Cerebellar nuclear complex (tissue), 1 donor: ENCODE measurements around the gene GKAP1.
"Not testable (repeated sequence)": the region's sequence is repeated elsewhere in the genome, so short reads cannot be mapped to it uniquely, and the experiment has no call there.

ENCODE experiments used
- DNase-seq, 2 experiments: peaks; one replicate each; lab custom pipeline; 2025; lab: John Stamatoyannopoulos, UW

The GKAP1 gene

GRCh38 chr9:83728591-83729368 lies 88.8 kb downstream of the GKAP1 start:
- not testable (repeated sequence) for DNase-seq

DNA sequence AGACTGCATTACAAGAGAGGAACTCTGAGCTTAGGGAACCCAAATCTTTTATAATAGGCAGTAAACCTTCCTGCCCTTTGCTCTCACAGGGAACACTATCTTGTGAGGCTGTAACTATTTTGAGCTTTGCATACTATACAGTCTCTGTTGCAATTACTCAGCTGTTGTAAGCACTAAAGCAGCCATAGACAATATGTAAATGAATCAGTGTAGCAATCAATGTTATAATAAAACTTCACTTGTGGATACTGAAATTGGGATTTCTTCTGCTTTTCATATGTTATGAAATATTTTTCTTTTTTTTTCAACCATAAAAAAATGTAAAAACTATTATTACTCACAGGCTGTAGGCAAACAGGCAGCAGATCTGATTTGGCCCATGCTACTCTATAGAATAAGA lies 93.1 kb downstream of the GKAP1 start:
- no peak for DNase-seq

DNA sequence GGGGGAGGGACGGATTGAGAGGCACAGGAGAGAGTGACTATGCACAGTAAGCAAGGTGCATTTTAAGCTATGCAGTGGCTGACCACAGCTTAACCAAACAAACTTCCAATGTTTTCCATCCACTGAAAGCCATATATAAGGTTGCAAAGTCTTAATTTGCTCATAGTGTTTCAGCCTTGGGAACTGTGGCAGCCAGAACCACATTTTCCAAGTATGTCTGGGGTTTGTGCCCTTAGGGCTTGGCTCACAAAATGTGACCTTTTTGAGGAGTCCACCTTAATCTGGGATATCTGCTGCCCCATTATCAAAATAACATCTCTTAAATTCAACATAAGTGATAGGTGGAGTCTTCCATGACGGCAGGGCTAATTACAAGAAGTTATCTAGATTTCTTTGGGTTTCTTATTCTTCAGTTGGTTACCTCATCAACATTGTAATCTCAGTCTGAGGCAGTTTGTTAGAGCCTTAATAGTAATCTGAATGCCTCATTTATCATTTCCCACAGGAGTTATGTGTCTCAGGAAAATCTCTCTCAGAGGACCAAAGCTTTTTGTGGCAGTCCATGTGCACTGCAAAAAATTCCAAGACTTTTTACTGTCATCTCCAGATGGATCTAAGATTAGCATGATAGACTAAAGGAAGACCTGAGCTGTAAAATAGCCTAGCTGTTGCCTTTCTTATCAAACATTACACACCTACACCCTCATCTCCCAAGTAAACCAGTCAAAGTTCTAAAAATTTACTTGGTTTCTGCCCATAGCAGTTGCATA lies 94.7 kb downstream of the GKAP1 start:
- DNase-seq = no peak

GRCh38 chr9:83721509-83721908 lies 96.1 kb downstream of the GKAP1 start:
- no peak for DNase-seq

DNA sequence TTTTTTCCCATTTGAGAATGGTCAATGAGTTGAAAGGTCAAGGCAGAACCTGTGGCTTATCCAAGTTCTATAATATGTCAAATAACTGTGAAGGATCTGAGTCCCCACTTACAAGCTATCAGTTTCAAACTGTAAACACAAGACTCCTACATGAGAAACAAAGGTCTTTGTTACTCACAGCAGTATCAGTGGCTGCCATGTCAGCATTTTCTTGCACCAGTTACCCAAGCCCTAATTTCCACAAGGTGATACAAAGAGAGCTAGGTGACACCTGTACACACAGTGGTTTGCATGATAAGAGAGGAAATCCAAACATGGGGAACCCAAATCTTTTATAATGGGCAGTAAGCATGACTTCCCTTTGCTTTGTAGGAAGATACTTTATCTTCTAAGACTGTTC lies 101.8 kb downstream of the GKAP1 start:
- DNase-seq = no peak

- no peak for DNase-seq
Measured at GRCh38 chr9:83715221-83715620, 102.3 kb downstream of the GKAP1 start.

DNA sequence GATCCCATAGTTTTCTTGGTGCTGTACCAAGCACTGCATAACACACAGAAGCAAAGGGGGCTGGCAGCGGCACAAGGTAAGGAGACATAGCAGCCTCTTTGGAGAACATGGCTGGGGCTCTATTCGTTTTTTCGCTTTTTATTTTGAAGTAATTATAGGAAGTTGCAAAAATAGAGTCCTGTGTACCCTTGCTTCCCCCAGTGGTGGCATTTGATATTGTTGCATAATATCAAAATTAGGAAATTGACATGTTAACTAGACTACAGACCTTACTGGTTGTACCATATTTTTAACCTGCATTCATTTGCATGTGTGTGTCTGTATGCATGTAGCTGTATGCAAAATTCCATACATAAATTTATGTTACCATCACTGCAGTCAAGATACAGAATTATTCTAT lies 103.2 kb downstream of the GKAP1 start:
- DNase-seq = no peak

DNA sequence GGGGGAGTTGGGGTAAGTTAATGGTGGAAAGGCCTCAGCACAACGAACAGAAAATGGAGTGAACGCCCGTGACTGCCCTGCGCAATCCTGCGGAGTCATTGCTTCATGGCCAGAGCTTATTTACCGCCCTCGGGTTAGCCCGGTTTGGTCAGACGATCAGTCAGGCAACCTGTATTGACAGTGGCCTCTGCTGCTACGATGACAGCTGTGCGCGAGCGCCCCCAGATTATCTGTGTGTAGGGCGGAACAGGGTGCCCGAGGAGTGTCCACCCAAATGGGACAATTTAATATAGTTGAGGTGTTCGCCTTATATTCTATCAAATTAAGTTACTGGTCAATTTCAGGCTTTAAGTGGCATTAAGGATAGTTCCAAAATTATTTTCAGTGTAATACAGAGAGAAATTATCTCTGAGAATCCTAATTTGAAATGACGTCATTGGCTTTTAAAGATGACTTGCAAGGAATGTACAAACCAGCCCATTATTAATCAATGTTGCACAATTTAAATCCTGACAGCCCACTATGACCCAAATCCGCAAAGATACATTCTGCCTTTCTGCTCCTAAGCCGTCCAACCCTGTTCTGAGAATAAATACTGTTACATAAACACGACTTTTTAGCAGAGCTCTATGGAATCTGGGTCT lies 108.9 kb downstream of the GKAP1 start:
- peak in 1 of 2 experiments; percentile 28 for DNase-seq

DNA sequence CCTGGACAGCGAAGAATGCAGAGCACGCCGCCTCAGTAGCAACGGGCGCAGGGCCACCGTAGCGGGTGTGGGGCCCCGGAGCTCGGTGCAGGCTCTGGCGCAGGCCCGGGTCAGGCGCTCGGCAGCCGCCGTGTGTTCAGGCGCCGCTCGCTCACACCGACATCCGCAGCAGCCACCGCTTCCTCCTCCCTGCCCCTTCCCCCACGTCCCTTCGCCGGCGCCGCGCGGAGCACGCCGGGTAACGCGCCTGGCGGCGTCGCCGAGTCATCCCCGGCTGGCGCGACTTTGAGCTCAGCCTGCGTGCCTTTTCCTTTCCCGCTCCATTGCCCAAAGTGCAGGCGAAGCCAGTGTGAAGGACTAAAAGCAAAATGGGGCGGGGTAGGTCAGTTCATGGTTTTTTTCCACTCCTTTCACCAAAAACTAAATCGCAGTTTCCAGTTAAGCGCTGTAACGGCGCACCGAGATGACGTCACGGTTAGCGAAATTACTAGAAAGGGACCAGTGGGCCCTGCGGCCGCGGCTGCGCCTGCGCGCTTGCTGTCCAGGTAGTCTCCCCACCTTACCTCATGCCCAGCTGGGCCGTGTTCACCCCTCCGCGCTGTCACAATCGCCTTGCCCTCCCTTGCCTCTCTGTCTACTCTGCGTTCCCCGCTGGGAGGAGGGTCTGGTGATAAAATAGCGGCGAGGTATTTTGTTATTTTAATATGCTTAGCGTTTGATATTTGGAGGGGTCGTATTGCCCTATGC lies 109.6 kb downstream of the GKAP1 start, which contains the start of gene UBQLN1:
UBQLN1 (minus strand) TSS at position 191 of the 747 bp plus-strand sequence. CDS start 279 bp downstream, outside the sequence.
- peak in 1 of 2 experiments; percentile 79 for DNase-seq

GRCh38 chr9:83707518-83707767 lies 110.1 kb downstream of the GKAP1 start:
- no peak for DNase-seq

GRCh38 chr9:83706676-83707517 lies 110.7 kb downstream of the GKAP1 start:
- no peak for DNase-seq

DNA sequence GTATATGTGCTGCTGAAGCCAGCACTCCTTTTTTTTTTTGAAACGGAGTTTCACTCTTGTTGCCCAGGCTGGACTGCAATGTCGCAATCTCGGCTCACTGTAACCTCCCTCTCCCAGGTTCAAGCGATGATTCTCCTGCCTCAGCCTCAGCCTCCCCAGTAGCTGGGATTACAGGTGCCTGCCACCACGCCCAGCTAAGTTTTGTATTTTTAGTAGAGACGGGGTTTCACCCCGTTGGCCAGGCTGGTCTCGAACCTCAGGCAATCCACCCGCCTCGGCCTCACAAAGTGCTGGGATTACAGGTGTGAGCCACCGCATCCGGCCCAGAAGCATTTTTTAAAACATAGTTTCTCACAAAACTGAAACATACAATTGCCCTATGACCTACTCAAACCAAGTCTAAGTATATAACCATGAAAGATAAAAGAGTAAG lies 112.3 kb downstream of the GKAP1 start:
- DNase-seq = not testable (repeated sequence)

DNA sequence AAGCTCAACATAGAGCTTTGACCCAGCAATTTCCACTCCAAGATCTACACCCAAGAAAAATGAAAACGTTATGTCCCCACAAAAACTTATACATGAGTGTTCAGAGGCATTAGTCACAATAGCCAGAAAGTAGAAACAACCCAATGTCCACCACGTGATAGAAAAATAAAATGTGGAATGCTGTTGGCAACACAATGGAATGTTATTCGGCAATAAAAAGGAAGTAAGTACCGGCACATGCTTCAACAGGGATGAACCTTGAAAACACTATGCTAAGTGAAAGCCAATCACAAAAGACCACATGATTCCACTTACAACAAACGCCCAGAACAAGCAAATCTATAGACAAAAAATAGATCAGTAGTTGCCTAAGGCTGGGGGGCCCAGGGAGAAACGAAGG lies 115.8 kb downstream of the GKAP1 start:
- no peak for DNase-seq

- no peak for DNase-seq
Measured at GRCh38 chr9:83701286-83701685, 116.3 kb downstream of the GKAP1 start.

GRCh38 chr9:83699615-83700014 lies 118.0 kb downstream of the GKAP1 start:
- DNase-seq = no peak

DNA sequence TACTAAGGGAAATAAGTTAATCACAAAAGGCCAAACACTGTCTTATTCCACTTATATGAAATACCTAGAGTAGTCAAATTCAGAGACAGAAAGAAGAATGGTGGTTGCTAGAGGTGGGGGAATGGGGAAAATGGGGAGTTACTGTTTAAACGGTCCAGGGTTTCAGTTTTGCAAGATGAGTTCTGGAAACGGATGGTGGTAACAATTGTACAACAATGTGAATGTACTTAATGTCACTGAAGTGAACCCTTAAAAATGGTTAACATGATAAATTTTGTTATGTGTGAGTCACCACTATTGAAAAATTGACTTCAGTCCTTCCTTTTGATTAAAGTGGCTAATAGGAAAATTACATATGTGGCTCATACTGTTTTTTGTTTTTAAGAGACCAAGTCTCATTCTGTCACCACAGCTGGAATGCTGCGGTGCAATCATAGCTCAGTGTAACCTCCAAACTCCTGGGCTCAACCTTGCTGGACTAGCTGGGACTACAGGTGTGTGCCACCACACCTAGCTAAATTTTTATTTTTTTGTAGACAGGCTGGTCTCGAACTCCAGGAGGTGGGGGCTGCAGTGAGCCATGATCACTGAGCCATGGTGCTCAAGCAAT lies 118.5 kb downstream of the GKAP1 start:
- DNase-seq = no peak

GRCh38 chr9:83691492-83691891 lies 126.1 kb downstream of the GKAP1 start:
- no peak for DNase-seq
